ENCODE data around the gene ATG16L2. TPM values are rescaled to one million over a fixed set of nuclear protein-coding genes. Genes with fewer than 3 reads are reported as not detected.
A peak's percentile ranks its signal among the peaks of the same experiment; 100 is the strongest.

The ATG16L2 gene
- total RNA-seq, 1 donor from 2014 or later = 24.5 TPM

GRCh38 chr11:72823105-72823804 is 9.0 kb downstream of the ATG16L2 start:
- peaks cover 3% of the 10 kb centered on the region for H3K36me3 Mint-ChIP-seq (ENCODE audit: low read depth)
- peaks cover 9% of the 10 kb centered on the region for H3K4me1 Mint-ChIP-seq
- DNase-seq (ENCODE audit: low read depth, low spot score) = no peak
- H3K27ac Mint-ChIP-seq (ENCODE audit: unreplicated experiment) = no peak overlapping the region
- peak overlapping the region; percentile 78 for H3K4me3 Mint-ChIP-seq
- TF ChIP-seq, protein P1, sequence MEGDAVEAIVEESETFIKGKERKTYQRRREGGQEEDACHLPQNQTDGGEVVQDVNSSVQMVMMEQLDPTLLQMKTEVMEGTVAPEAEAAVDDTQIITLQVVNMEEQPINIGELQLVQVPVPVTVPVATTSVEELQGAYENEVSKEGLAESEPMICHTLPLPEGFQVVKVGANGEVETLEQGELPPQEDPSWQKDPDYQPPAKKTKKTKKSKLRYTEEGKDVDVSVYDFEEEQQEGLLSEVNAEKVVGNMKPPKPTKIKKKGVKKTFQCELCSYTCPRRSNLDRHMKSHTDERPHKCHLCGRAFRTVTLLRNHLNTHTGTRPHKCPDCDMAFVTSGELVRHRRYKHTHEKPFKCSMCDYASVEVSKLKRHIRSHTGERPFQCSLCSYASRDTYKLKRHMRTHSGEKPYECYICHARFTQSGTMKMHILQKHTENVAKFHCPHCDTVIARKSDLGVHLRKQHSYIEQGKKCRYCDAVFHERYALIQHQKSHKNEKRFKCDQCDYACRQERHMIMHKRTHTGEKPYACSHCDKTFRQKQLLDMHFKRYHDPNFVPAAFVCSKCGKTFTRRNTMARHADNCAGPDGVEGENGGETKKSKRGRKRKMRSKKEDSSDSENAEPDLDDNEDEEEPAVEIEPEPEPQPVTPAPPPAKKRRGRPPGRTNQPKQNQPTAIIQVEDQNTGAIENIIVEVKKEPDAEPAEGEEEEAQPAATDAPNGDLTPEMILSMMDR (conservative IDR thresholded peaks at IDR 0.05) = no peak
- no peaks in the 10 kb centered on the region for H3K9me3 Mint-ChIP-seq
- H3K27me3 Mint-ChIP-seq (ENCODE audit: low read depth) = peaks cover 7% of the 10 kb centered on the region

DNA sequence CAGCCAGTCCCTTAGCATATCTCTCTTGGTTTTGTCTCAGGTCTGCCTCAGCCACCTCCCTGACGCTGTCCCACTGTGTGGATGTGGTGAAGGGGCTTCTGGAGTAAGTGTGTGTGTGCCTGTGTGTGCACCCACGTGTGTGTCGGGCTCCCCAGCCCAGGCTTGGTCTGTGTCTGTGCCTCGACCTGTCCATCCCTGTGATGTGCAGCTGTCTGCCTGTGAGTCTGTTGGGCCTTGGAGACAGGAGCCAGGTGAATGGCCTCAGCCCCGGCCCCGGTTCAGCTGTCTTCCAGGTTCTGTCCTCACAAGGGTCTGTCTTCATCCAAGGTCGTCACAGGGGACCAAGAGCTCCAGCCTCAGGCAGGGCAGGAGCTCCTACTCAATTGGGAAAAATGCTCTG is 9.8 kb downstream of the ATG16L2 start:
- H3K36me3 Mint-ChIP-seq (ENCODE audit: low read depth) = peaks cover 3% of the 10 kb centered on the region
- no peak for DNase-seq (ENCODE audit: low read depth, low spot score)
- H3K27ac Mint-ChIP-seq (ENCODE audit: unreplicated experiment) = no peak overlapping the region
- TF ChIP-seq, protein P1 (conservative IDR thresholded peaks at IDR 0.05) = no peak
- H3K4me3 Mint-ChIP-seq = peak overlapping the region; percentile 78
- H3K4me1 Mint-ChIP-seq = peaks cover 9% of the 10 kb centered on the region
- H3K9me3 Mint-ChIP-seq = no peaks in the 10 kb centered on the region
- peaks cover 7% of the 10 kb centered on the region for H3K27me3 Mint-ChIP-seq (ENCODE audit: low read depth)

GRCh38 chr11:72824811-72825505 is 10.7 kb downstream of the ATG16L2 start:
- TF ChIP-seq, protein P1 (conservative IDR thresholded peaks at IDR 0.05) = no peak
- peak overlapping the region; percentile 78 for H3K4me3 Mint-ChIP-seq
- H3K9me3 Mint-ChIP-seq = no peaks in the 10 kb centered on the region
- DNase-seq (ENCODE audit: low read depth, low spot score) = no peak
- H3K4me1 Mint-ChIP-seq = peaks cover 9% of the 10 kb centered on the region
- H3K27ac Mint-ChIP-seq (ENCODE audit: unreplicated experiment) = no peak overlapping the region
- peaks cover 7% of the 10 kb centered on the region for H3K27me3 Mint-ChIP-seq (ENCODE audit: low read depth)
- H3K36me3 Mint-ChIP-seq (ENCODE audit: low read depth) = peaks cover 3% of the 10 kb centered on the region

DNA sequence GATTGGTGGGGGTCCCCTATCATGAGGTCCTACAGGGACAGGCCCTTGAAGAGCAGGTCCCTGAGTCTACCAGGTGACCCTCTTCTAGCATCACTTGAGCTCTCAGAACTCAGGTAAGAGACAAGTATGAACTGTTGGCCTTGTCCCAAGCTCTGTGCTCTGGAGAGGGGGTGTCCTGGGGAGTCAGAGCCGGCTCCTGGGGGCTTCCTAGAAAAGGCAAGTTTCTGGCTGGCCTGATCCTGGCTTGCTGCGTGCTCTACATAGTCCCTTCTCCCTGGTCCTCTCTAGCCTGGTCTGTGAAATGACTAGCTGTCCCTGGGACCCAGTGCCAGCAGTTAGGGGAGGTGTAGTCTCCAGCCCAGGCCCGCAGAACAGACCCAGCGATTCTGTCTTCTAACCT is 11.4 kb downstream of the ATG16L2 start:
- peak overlapping the region; percentile 62 for H3K4me3 Mint-ChIP-seq
- H3K27me3 Mint-ChIP-seq (ENCODE audit: low read depth) = peaks cover 7% of the 10 kb centered on the region
- DNase-seq (ENCODE audit: low read depth, low spot score) = no peak
- no peaks in the 10 kb centered on the region for H3K36me3 Mint-ChIP-seq (ENCODE audit: low read depth)
- TF ChIP-seq, protein P1 (conservative IDR thresholded peaks at IDR 0.05) = no peak
- H3K27ac Mint-ChIP-seq (ENCODE audit: unreplicated experiment) = no peak overlapping the region
- no peaks in the 10 kb centered on the region for H3K9me3 Mint-ChIP-seq
- peaks cover 4% of the 10 kb centered on the region for H3K4me1 Mint-ChIP-seq

GRCh38 chr11:72826191-72826941 is 12.2 kb downstream of the ATG16L2 start:
- no peak overlapping the region for H3K27ac Mint-ChIP-seq (ENCODE audit: unreplicated experiment)
- H3K9me3 Mint-ChIP-seq = no peaks in the 10 kb centered on the region
- H3K4me1 Mint-ChIP-seq = peaks cover 5% of the 10 kb centered on the region
- no peaks in the 10 kb centered on the region for H3K36me3 Mint-ChIP-seq (ENCODE audit: low read depth)
- DNase-seq (ENCODE audit: low read depth, low spot score) = no peak
- TF ChIP-seq, protein P1 (conservative IDR thresholded peaks at IDR 0.05) = no peak
- peak overlapping the region; percentile 54 for H3K4me3 Mint-ChIP-seq
- H3K27me3 Mint-ChIP-seq (ENCODE audit: low read depth) = peaks cover 7% of the 10 kb centered on the region

Measured in neural crest cell (in vitro differentiated cells).